Loucy (cell line): ENCODE data around the gene SGF29.
A peak's percentile ranks its signal among the peaks of the same experiment; 100 is the strongest.
"Not testable (repeated sequence)": the region's sequence is repeated elsewhere in the genome, so short reads cannot be mapped to it uniquely, and the experiment has no call there.

Experiments
- H2AFZ ChIP-seq: fragments of 200-600 bp; sonication (generic); 2 replicates; pipeline ENCODE4 v1.6.0; 2016; ENCODE audit warnings: antibody characterized with exemption, mild to moderate bottlenecking, low read length, moderate library complexity
- H3F3A ChIP-seq: fragments of 200-600 bp; 2 replicates; pipeline ENCODE4 v1.6.0; 2016; ENCODE audit warnings: antibody characterized with exemption, low read depth, mild to moderate bottlenecking
- H3K27me3 ChIP-seq: fragments of 200-600 bp; sonication (generic); 2 replicates; pipeline ENCODE4 v1.6.1; 2014; ENCODE audit warnings: low read length, mild to moderate bottlenecking; ENCODE audit not compliant: insufficient read depth, poor library complexity, severe bottlenecking
- H3K36me3 ChIP-seq: fragments of 200-600 bp; sonication (generic); 2 replicates; pipeline ENCODE4 v1.6.1; 2016; ENCODE audit warnings: low read length; ENCODE audit not compliant: insufficient read depth
- H3K4me1 ChIP-seq: fragments of 200-600 bp; sonication (generic); 2 replicates; pipeline ENCODE4 v1.5.1; 2014; ENCODE audit warnings: low read length, mild to moderate bottlenecking; ENCODE audit not compliant: insufficient read depth, poor library complexity, severe bottlenecking
- H3K4me2 ChIP-seq: fragments of 200-600 bp; sonication (generic); 2 replicates; pipeline ENCODE4 v1.6.0; 2014; ENCODE audit warnings: antibody characterized with exemption, low read length, low read depth, mild to moderate bottlenecking; ENCODE audit not compliant: poor library complexity, severe bottlenecking
- H3K4me3 ChIP-seq: fragments of 200-600 bp; sonication (generic); 2 replicates; pipeline ENCODE4 v1.5.1; 2014; ENCODE audit warnings: low read length, mild to moderate bottlenecking, mixed read lengths; ENCODE audit not compliant: poor library complexity, severe bottlenecking
- H3K79me2 ChIP-seq: fragments of 200-600 bp; sonication (generic); 2 replicates; pipeline ENCODE4 v1.6.1; 2014; ENCODE audit warnings: low read length; ENCODE audit not compliant: insufficient read depth
- H3K9ac ChIP-seq: fragments of 200-600 bp; sonication (generic); 2 replicates; pipeline ENCODE4 v1.6.0; 2014; ENCODE audit warnings: mild to moderate bottlenecking, low read depth, low read length, moderate library complexity; ENCODE audit not compliant: poor library complexity, severe bottlenecking
- H3K9me2 ChIP-seq: fragments of 200-600 bp; sonication (generic); replicated peaks from 2 replicates; pipeline ENCODE4 v1.6.1; 2016; ENCODE audit warnings: low read depth, low read length, mixed read lengths
- H3K9me3 ChIP-seq: fragments of 200-600 bp; sonication (generic); 2 replicates; pipeline ENCODE4 v1.6.1; 2014; ENCODE audit warnings: mild to moderate bottlenecking, antibody characterized with exemption, low read length, low read depth; ENCODE audit not compliant: insufficient read depth
- H4K20me1 ChIP-seq: fragments of 200-600 bp; sonication (generic); 2 replicates; pipeline ENCODE4 v1.6.0; 2014; ENCODE audit warnings: antibody characterized with exemption, low read length, mild to moderate bottlenecking; ENCODE audit not compliant: insufficient read depth, poor library complexity, severe bottlenecking
- CTCF ChIP-seq: fragments of 200-600 bp; sonication (generic); conservative IDR thresholded peaks from 2 replicates; pipeline ENCODE4 v1.5.1; 2014; ENCODE audit warnings: mild to moderate bottlenecking, antibody characterized with exemption, low read length
- EZH2phosphoT487 ChIP-seq: fragments of 200-600 bp; IDR thresholded peaks from 2 replicates; pipeline ENCODE4 v1.6.1; 2018; ENCODE audit warnings: antibody characterized with exemption, mild to moderate bottlenecking, moderate library complexity, borderline replicate concordance

The SGF29 gene

DNA sequence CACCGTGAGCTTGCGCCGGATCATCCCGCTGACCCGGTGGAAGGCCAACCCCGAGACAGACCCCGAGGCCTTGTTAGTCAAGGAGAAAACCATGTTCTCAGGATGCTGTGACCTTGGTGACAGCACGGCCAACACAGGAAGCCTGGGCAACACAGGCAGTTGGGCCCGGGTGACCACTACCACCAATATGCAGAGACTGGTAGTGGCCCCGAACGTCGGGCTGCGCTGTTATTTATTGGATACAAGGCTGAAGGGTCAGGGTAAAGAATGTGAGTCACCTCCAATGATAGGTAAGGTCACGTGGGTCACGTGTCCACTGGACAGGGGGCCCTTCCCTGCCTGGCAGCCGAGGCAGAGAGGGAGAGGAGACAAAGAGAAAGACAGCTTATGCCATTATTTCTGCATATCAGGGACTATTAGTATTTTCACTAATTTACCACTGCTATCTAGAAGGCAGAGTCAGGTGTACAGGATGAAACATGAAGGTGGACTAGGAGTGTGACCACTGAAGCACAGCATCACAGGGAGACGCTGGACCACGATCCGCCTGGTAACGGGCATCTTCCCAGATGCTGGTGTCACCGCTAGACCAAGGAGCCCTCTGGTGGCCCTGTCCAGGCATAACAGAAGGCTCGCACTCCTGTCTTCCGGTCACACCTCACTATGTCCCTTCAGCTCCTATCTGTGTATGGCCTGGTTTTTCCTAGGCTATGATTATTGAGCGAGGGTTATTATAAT lies 61.9 kb downstream of the SGF29 start:
- H4K20me1 ChIP-seq, H3F3A ChIP-seq, H3K4me1 ChIP-seq, H3K4me2 ChIP-seq, H2AFZ ChIP-seq, H3K27me3 ChIP-seq, H3K9ac ChIP-seq, H3K79me2 ChIP-seq, H3K9me3 ChIP-seq, H3K9me2 ChIP-seq, H3K36me3 ChIP-seq, H3K4me3 ChIP-seq: not testable (repeated sequence)
- TF ChIP-seq CTCF = peak; percentile 46

DNA sequence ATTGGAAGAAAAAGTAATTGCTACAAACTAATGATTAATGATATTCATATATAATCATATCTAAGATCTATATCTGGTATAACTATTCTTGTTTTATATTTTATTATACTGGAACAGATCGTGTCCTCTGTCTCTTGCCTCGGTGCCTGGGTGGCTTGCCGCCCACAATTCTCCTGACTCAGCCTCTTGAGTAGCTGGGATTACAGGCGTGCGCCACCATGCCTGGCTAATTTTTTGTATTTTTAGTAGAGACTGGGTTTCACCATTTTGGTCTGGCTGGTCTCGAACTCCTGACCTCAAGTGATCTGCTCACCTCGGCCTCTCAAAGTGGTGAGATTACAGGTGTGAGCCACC lies 62.5 kb downstream of the SGF29 start:
- not testable (repeated sequence) for H3K9ac ChIP-seq, H3K9me2 ChIP-seq, H3K4me3 ChIP-seq, H3F3A ChIP-seq, H3K4me1 ChIP-seq, H3K4me2 ChIP-seq, H4K20me1 ChIP-seq, H3K9me3 ChIP-seq, H2AFZ ChIP-seq, H3K27me3 ChIP-seq, H3K36me3 ChIP-seq
- peaks cover 14% of the 10 kb centered on the region; the same call in 1 of the 2 replicates for H3K79me2 ChIP-seq

DNA sequence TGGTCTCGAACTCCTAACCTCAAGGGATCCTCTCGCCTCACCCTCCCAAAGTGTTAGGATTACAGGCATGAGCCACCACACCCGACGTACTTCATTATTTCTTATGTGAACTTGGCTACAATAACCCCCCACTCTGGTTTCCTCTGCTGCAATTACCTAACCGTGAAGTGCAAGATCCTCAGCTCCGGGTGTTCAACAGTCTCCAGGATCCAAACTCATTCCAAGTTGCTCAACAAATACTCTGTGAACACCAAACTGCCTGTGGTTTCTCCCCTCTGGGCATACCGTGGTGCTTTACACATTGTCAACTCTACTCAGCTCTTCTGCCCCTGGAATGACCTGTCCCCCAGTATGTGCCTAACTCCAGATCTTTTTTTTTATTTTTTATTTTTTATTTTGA lies 62.9 kb downstream of the SGF29 start:
- TF ChIP-seq CTCF (no peak), EZH2phosphoT487 (no peak)
- Histone ChIP-seq H3K9me3 (no peaks in the 10 kb centered on the region), H3F3A (no peaks in the 10 kb centered on the region), H2AFZ (no peak overlapping the region), H3K4me1 (peaks cover 11% of the 10 kb centered on the region), H3K36me3 (no peaks in the 10 kb centered on the region), H3K79me2 (peaks cover 18% of the 10 kb centered on the region; the same call in 1 of the 2 replicates), H3K4me3 (no peak overlapping the region), H3K9ac (no peak overlapping the region), H3K4me2 (no peak overlapping the region), H3K27me3 (no peaks in the 10 kb centered on the region), H3K9me2 (no peaks in the 10 kb centered on the region), H4K20me1 (peaks cover 5% of the 10 kb centered on the region)

DNA sequence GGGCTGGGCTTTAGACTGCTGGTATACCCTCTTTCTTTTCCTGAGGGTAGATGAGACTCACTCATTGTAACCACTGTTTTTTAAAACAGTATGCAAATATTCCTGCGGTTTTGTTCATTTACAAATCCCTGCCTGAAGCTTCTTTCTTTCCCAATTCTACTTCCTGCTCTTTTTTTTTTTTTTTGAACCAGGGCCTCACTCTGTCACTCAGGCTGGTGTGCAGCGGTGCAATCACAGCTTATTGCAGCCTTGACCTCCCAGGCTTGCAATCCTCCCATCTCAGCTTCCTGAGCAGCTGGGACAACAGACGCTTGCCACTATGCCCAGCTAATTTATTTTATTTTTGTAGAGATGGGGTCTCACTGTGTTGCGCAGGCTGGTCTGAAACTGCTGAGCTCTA lies 64.2 kb downstream of the SGF29 start:
- H3F3A ChIP-seq = no peaks in the 10 kb centered on the region
- H2AFZ ChIP-seq = no peak overlapping the region
- no peaks in the 10 kb centered on the region for H3K27me3 ChIP-seq
- H3K79me2 ChIP-seq = peaks cover 30% of the 10 kb centered on the region
- peaks cover 17% of the 10 kb centered on the region for H3K4me1 ChIP-seq
- no peak overlapping the region for H3K9ac ChIP-seq
- H3K4me2 ChIP-seq = no peak overlapping the region
- peaks cover 8% of the 10 kb centered on the region for H4K20me1 ChIP-seq
- H3K4me3 ChIP-seq = no peak overlapping the region
- no peaks in the 10 kb centered on the region for H3K36me3 ChIP-seq
- no peaks in the 10 kb centered on the region for H3K9me3 ChIP-seq
- TF ChIP-seq EZH2phosphoT487 (no peak), CTCF (no peak)
- no peaks in the 10 kb centered on the region for H3K9me2 ChIP-seq

GRCh38 chr16:28620316-28620715 lies 66.6 kb downstream of the SGF29 start:
- H2AFZ ChIP-seq = not testable (repeated sequence)

More at GRCh38 chr16:28620316-28620715, 66.6 kb downstream of the SGF29 start:
- Histone ChIP-seq H3K4me1 (peaks cover 20% of the 10 kb centered on the region), H3K79me2 (peaks cover 36% of the 10 kb centered on the region), H3K4me2 (peak overlapping the region; percentile 78)
- not testable (repeated sequence) for H3F3A ChIP-seq, H3K4me3 ChIP-seq, H3K27me3 ChIP-seq, H4K20me1 ChIP-seq, H3K9me2 ChIP-seq, H3K9ac ChIP-seq, H3K36me3 ChIP-seq, H3K9me3 ChIP-seq
